Measurements from ENCODE around the gene LTBR. TPM values are rescaled to one million over a fixed set of nuclear protein-coding genes. Genes with fewer than 3 reads are reported as not detected.
A peak's percentile ranks its signal among the peaks of the same experiment; 100 is the strongest.

LTBR gene
- total and polyA plus RNA-seq, 2 donors (not counting 3 experiments of a cell fraction or from before 2014, with no cell fraction given): 70.7 to 102 TPM

- no TSS peak for BruUV-seq (replicated peaks)
Observed at GRCh38 chr12:6430124-6430989, 46.4 kb downstream of the LTBR start.

More at GRCh38 chr12:6430124-6430989, 46.4 kb downstream of the LTBR start:
- TF ChIP-seq FOS (IDR thresholded peaks at IDR 0.05; ENCODE audit: borderline replicate concordance, insufficient read depth, low read length) (peak; percentile 39), JUN (IDR thresholded peaks at IDR 0.05; ENCODE audit: borderline replicate concordance, insufficient read depth, insufficient read length, low read depth) (peak; percentile 73), MAX (IDR thresholded peaks at IDR 0.05; ENCODE audit: insufficient read depth, insufficient read length) (peak; percentile 30), POLR2A (IDR thresholded peaks at IDR 0.05; ENCODE audit: low read depth, low read length) (peak; percentile 44), MYC (IDR thresholded peaks at IDR 0.05; ENCODE audit: low read depth, low read length) (no peak), POLR2AphosphoS5 (IDR thresholded peaks at IDR 0.05; ENCODE audit: insufficient read depth, low read depth, low read length) (peak; percentile 54)
- TF ChIP-seq, protein P1, sequence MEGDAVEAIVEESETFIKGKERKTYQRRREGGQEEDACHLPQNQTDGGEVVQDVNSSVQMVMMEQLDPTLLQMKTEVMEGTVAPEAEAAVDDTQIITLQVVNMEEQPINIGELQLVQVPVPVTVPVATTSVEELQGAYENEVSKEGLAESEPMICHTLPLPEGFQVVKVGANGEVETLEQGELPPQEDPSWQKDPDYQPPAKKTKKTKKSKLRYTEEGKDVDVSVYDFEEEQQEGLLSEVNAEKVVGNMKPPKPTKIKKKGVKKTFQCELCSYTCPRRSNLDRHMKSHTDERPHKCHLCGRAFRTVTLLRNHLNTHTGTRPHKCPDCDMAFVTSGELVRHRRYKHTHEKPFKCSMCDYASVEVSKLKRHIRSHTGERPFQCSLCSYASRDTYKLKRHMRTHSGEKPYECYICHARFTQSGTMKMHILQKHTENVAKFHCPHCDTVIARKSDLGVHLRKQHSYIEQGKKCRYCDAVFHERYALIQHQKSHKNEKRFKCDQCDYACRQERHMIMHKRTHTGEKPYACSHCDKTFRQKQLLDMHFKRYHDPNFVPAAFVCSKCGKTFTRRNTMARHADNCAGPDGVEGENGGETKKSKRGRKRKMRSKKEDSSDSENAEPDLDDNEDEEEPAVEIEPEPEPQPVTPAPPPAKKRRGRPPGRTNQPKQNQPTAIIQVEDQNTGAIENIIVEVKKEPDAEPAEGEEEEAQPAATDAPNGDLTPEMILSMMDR (IDR thresholded peaks at IDR 0.05; ENCODE audit: extremely low read depth in 1 of 2, insufficient read depth in 1 of 2, low read depth in 1 of 2, low read length in 2 of 2): no peak
- peak; percentile 98 for FAIRE-seq
- Histone ChIP-seq H3K9me1 (replicated peaks; ENCODE audit: control insufficient read depth, extremely low read depth, insufficient read depth, low read length) (no peaks in the 10 kb centered on the region), H2AFZ (ENCODE audit: low read depth, low read length) (peak overlapping the region; percentile 94), H4K20me1 (replicated peaks; ENCODE audit: control insufficient read depth, extremely low read depth, insufficient read depth, low read length) (no peaks in the 10 kb centered on the region), H3K4me3 (replicated peaks in 1 of 3; ENCODE audit: insufficient read depth in 1 of 3, low read depth in 1 of 3, low read length in 3 of 3) (peak overlapping the region in 1 of 3 experiments; percentile 4), H3K27me3 (ENCODE audit: control insufficient read depth in 2 of 2, insufficient read depth in 2 of 2, low read length in 2 of 2) (no peaks in the 10 kb centered on the region), H3K9me3 (replicated peaks; ENCODE audit: control insufficient read depth, insufficient read depth, low read length) (no peaks in the 10 kb centered on the region), H3K79me2 (ENCODE audit: control insufficient read depth, insufficient read depth, low read length) (no peaks in the 10 kb centered on the region), H3K9ac (replicated peaks; ENCODE audit: extremely low read depth, insufficient read depth, low read length) (peak overlapping the region; percentile 79), H3K4me1 (ENCODE audit: control insufficient read depth, extremely low read depth, insufficient read depth, low read length) (peaks cover 18% of the 10 kb centered on the region), H3K36me3 (ENCODE audit: control insufficient read depth in 2 of 2, extremely low read depth in 1 of 2, insufficient read depth in 2 of 2, low read length in 2 of 2) (no peaks in the 10 kb centered on the region), H3K27ac (ENCODE audit: insufficient read depth, low read depth, low read length) (peak overlapping the region; percentile 96), H3K4me2 (ENCODE audit: insufficient read depth, low read length) (peak overlapping the region; percentile 72)
- ChIA-PET CTCF (no interaction called here), POLR2A (no interaction called here)
- dilution Hi-C loops (cut with MboI; ENCODE audit: extremely low pct_ligation_motif_present, low sequenced_read_pairs): no loop called here
- peak; percentile 97 for DNase-seq (ENCODE audit: low read depth, low spot score)
- intact Hi-C loops (cut with micrococcal nuclease): loop anchor here (1.0 kb wide), 1 partner anchor 21 kb away; no protein-coding TSS in a partner anchor

All from endothelial cell of umbilical vein (primary cell).